H1 (cell line): Measurements from ENCODE around the gene YWHAG. TPM values are rescaled to one million over a fixed set of nuclear protein-coding genes. Genes with fewer than 3 reads are reported as not detected.

Experiments
- CTCF ChIA-PET: fragments of 300-600 bp; sonication (Branson Sonifier 250); formaldehyde crosslinking; loops from one replicate; lab custom pipeline; 2021; ENCODE audit not compliant: partially characterized antibody; lab: Charles Lee
- POLR2A ChIA-PET: fragments of 300-600 bp; sonication (Branson Sonifier 250); formaldehyde crosslinking; loops from one replicate; lab custom pipeline; 2021; ENCODE audit warnings: inconsistent platforms; ENCODE audit not compliant: partially characterized antibody; lab: Charles Lee
- DNase-seq, 2 experiments: peaks; one replicate each; pipeline versions ENCODE4 v3.0.0 to v3.0.0-alpha.2; 2010 to 2022; ENCODE audit warnings: low spot score in 2 of 2, low read depth in 1 of 2, mixed read lengths in 1 of 2
- FAIRE-seq: peaks from 2 replicates; lab custom pipeline; 2011; peaks lifted over from hg19 to GRCh38; lab: Jason Lieb, UNC
- H2AFZ ChIP-seq: 2 replicates; pipeline ENCODE4 v1.8.1; 2012; ENCODE audit warnings: low read length, inconsistent platforms
- H2AK5ac ChIP-seq: 2 replicates; pipeline ENCODE4 v1.6.1; 2013; ENCODE audit warnings: low read depth, low read length
- H2BK120ac ChIP-seq: replicated peaks from 2 replicates; pipeline ENCODE3; 2013; ENCODE audit warnings: low read depth, low read length, inconsistent platforms
- H2BK12ac ChIP-seq: 2 replicates; pipeline ENCODE4 v1.6.1; 2013; ENCODE audit warnings: low read depth, low read length
- H2BK15ac ChIP-seq: 2 replicates; pipeline ENCODE4 v1.6.1; 2013; ENCODE audit warnings: low read length
- H2BK20ac ChIP-seq: 2 replicates; pipeline ENCODE4 v1.6.1; 2013; ENCODE audit warnings: low read length
- H2BK5ac ChIP-seq: 2 replicates; pipeline ENCODE4 v1.6.1; 2013; ENCODE audit warnings: low read depth, low read length
- H3K14ac ChIP-seq: 2 replicates; pipeline ENCODE4 v1.6.1; 2013; ENCODE audit warnings: inconsistent platforms; ENCODE audit not compliant: insufficient read length
- H3K18ac ChIP-seq: 2 replicates; pipeline ENCODE4 v1.6.1; 2013; ENCODE audit warnings: low read length; ENCODE audit errors: extremely low read depth
- H3K23ac ChIP-seq: 2 replicates; pipeline ENCODE4 v1.6.1; 2013; ENCODE audit warnings: inconsistent platforms; ENCODE audit not compliant: insufficient read length
- H3K23me2 ChIP-seq: 2 replicates; pipeline ENCODE4 v1.6.1; 2013; ENCODE audit warnings: low read depth, low read length
- H3K27ac ChIP-seq: 2 replicates; pipeline ENCODE4 v1.6.1; 2011; ENCODE audit warnings: low read depth, low read length, inconsistent platforms
- H3K27me3 ChIP-seq, 4 experiments: replicated peaks in 1 of 4; 1 replicate in 1 of 4; 2 replicates in 3 of 4; pipeline versions ENCODE4 v1.6.1 to v1.8.1; 2011 to 2013; ENCODE audit warnings: low read length in 3 of 4, mild to moderate bottlenecking in 3 of 4, inconsistent platforms in 2 of 4, mixed read lengths in 2 of 4, moderate library complexity in 1 of 4; ENCODE audit not compliant: control insufficient read depth in 3 of 4, insufficient read depth in 3 of 4; ENCODE audit errors: extremely low read depth in 1 of 4
- H3K36me3 ChIP-seq, 4 experiments: 2 replicates each; pipeline versions ENCODE4 v1.6.1 to v1.8.1; 2011 to 2013; ENCODE audit warnings: mild to moderate bottlenecking in 4 of 4, low read length in 3 of 4, moderate library complexity in 2 of 4, control low read depth in 1 of 4, inconsistent platforms in 1 of 4; ENCODE audit not compliant: insufficient read depth in 4 of 4, control insufficient read depth in 2 of 4
- H3K4ac ChIP-seq: replicated peaks from 2 replicates; pipeline ENCODE3; 2013; ENCODE audit warnings: low read length, low read depth, mixed read lengths, inconsistent platforms; ENCODE audit not compliant: insufficient read length
- H3K4me1 ChIP-seq, 4 experiments: replicated peaks in 1 of 4; 1 replicate in 1 of 4; 2 replicates in 3 of 4; pipeline versions ENCODE4 v1.6.1 to v1.8.1; 2011 to 2013; ENCODE audit warnings: low read length in 3 of 4, inconsistent platforms in 2 of 4, mixed read lengths in 1 of 4; ENCODE audit not compliant: insufficient read depth in 4 of 4, control insufficient read depth in 3 of 4
- H3K4me2 ChIP-seq, 2 experiments: 2 replicates each; pipeline versions ENCODE4 v1.6.1 to v1.8.1; 2011 to 2013; ENCODE audit warnings: low read depth in 2 of 2, low read length in 2 of 2, control low read depth in 1 of 2, inconsistent platforms in 1 of 2, mild to moderate bottlenecking in 1 of 2; ENCODE audit not compliant: insufficient read depth in 1 of 2
- H3K4me3 ChIP-seq, 4 experiments: fragments of 200-600, 300-600 bp in 1 of 4; sonication (generic), shearing (Covaris generic), sonication (Bioruptor Twin) in 1 of 4; 2 replicates each; pipeline versions ENCODE4 v1.5.1 to v1.8.1; 2011 to 2016; ENCODE audit warnings: low read length in 4 of 4, low read depth in 3 of 4, control low read depth in 2 of 4, inconsistent platforms in 2 of 4, mild to moderate bottlenecking in 2 of 4, mixed read lengths in 1 of 4, moderate library complexity in 1 of 4; ENCODE audit not compliant: insufficient read depth in 2 of 4; ENCODE audit errors: extremely low read depth in 1 of 4
- H3K56ac ChIP-seq: replicated peaks from 2 replicates; pipeline ENCODE3; 2013; ENCODE audit warnings: low read depth, mild to moderate bottlenecking, mixed read lengths, low read length, inconsistent platforms; ENCODE audit not compliant: insufficient read length
- H3K79me1 ChIP-seq: 2 replicates; pipeline ENCODE4 v1.6.1; 2013; ENCODE audit warnings: low read depth, low read length, control low read depth
- H3K79me2 ChIP-seq, 2 experiments: 2 replicates each; pipeline versions ENCODE4 v1.6.1 to v1.8.1; 2012 to 2013; ENCODE audit warnings: low read length in 2 of 2, mild to moderate bottlenecking in 2 of 2, inconsistent platforms in 1 of 2; ENCODE audit not compliant: insufficient read depth in 2 of 2, control insufficient read depth in 1 of 2
- H3K9ac ChIP-seq, 4 experiments: replicated peaks in 1 of 4; 1 replicate in 1 of 4; 2 replicates in 3 of 4; pipeline versions ENCODE4 v1.6.1 to v1.8.1; 2011 to 2013; ENCODE audit warnings: low read depth in 3 of 4, low read length in 3 of 4, control low read depth in 2 of 4, mild to moderate bottlenecking in 2 of 4, moderate library complexity in 2 of 4, inconsistent platforms in 1 of 4; ENCODE audit errors: extremely low read depth in 1 of 4
- H3K9me3 ChIP-seq, 2 experiments: 2 replicates each; pipeline versions ENCODE4 v1.6.1 to v1.8.1; 2012 to 2013; ENCODE audit warnings: mild to moderate bottlenecking in 2 of 2, moderate library complexity in 2 of 2, control low read depth in 1 of 2, inconsistent platforms in 1 of 2, low read depth in 1 of 2, low read length in 1 of 2, mixed read lengths in 1 of 2; ENCODE audit not compliant: insufficient read depth in 2 of 2
- H4K20me1 ChIP-seq, 2 experiments: replicated peaks in 1 of 2; 2 replicates each; pipeline versions ENCODE3 to v1.8.1; 2011 to 2013; ENCODE audit warnings: inconsistent platforms in 2 of 2, low read length in 2 of 2, mild to moderate bottlenecking in 1 of 2; ENCODE audit not compliant: insufficient read depth in 2 of 2, control insufficient read depth in 1 of 2
- H4K5ac ChIP-seq: 2 replicates; pipeline ENCODE4 v1.6.1; 2013; ENCODE audit warnings: low read length, low read depth, mixed read lengths, inconsistent platforms; ENCODE audit not compliant: insufficient read length
- H4K8ac ChIP-seq: 2 replicates; pipeline ENCODE4 v1.8.0; 2013; ENCODE audit warnings: mild to moderate bottlenecking, moderate library complexity, low read length, inconsistent platforms; ENCODE audit not compliant: insufficient read depth; ENCODE audit errors: extremely low read depth
- H4K91ac ChIP-seq: replicated peaks from 2 replicates; pipeline ENCODE3; 2013; ENCODE audit warnings: low read length, mixed read lengths, inconsistent platforms; ENCODE audit not compliant: insufficient read length
- ATF2 ChIP-seq: IDR thresholded peaks from 2 replicates; pipeline ENCODE4 v1.6.1; 2012; ENCODE audit warnings: low read length, inconsistent platforms
- CREB1 ChIP-seq: IDR thresholded peaks from 2 replicates; pipeline ENCODE4 v1.6.1; 2012; ENCODE audit warnings: inconsistent platforms
- CTCF ChIP-seq, 3 experiments: IDR thresholded peaks; 1 replicate in 2 of 3; 2 replicates in 1 of 3; pipeline versions ENCODE4 v1.5.1 to v1.6.1; 2011; ENCODE audit warnings: low read length in 3 of 3, mild to moderate bottlenecking in 3 of 3, inconsistent platforms in 2 of 3, low read depth in 1 of 3, moderate library complexity in 1 of 3; ENCODE audit not compliant: insufficient read depth in 1 of 3; ENCODE audit errors: control extremely low read depth in 1 of 3
- GTF2F1 ChIP-seq: IDR thresholded peaks from 2 replicates; pipeline ENCODE4 v1.6.1; 2012; ENCODE audit warnings: low read depth, low read length, improper control_type of control experiment, borderline replicate concordance
- RNF2 ChIP-seq: fragments of 200-900, 300-1000 bp; sonication (generic); IDR thresholded peaks from 2 replicates; pipeline ENCODE4 v1.7.1; 2016; ENCODE audit warnings: borderline replicate concordance, low read depth, mild to moderate bottlenecking, antibody characterized with exemption, low read length; ENCODE audit not compliant: poor library complexity, severe bottlenecking; ENCODE audit errors: missing control alignments
- SIN3A ChIP-seq, 2 experiments: IDR thresholded peaks in 1 of 2; conservative IDR thresholded peaks in 1 of 2; 2 replicates each; pipeline ENCODE4 v1.6.1; 2011 to 2012; ENCODE audit warnings: low read length in 2 of 2, improper control_type of control experiment in 1 of 2, low read depth in 1 of 2, mild to moderate bottlenecking in 1 of 2
- SP1 ChIP-seq: IDR thresholded peaks from 2 replicates; pipeline ENCODE4 v1.6.1; 2011; ENCODE audit warnings: low read depth, low read length
- TAF1 ChIP-seq: IDR thresholded peaks from 2 replicates; pipeline ENCODE4 v1.6.1; 2011; ENCODE audit warnings: mild to moderate bottlenecking, low read depth, low read length
- WGBS, 2 experiments: shearing (Covaris generic) in 1 of 2; methylation state at CpG; one replicate each; pipeline versions ENCODE4 v1.1.6 to v1.1.7; 2013 to 2015; ENCODE audit warnings: low lambda C conversion rate in 2 of 2, mixed read lengths in 2 of 2, inconsistent platforms in 1 of 2, low coverage in 1 of 2, missing lambda C conversion rate in 1 of 2; ENCODE audit not compliant: insufficient replicate concordance in 2 of 2, insufficient coverage in 1 of 2, insufficient read length in 1 of 2; ENCODE audit errors: extremely low coverage in 1 of 2, missing lambda C conversion rate in 1 of 2; 5-methylcytosine and 5-hydroxymethylcytosine counted together
- polyA plus RNA-seq, 7 experiments: library from polyadenylated mRNA; depleted of rRNA in 3 of 7; stranded (reverse) in 5 of 7; unstranded in 2 of 7; fragments of >200 nt in 5 of 7; fragments of 200-250 nt in 2 of 7; gene quantifications; 1 replicate in 5 of 7; 2 replicates in 1 of 7; 4 replicates in 1 of 7; pipeline versions ENCODE4 v1.2.1 to v1.2.3, GENCODE V29; 2011 to 2013; ENCODE audit warnings: missing spikeins in 2 of 7, mixed read lengths in 2 of 7
- total RNA-seq: library from RNA; stranded (reverse); fragmentation: NEBNext Ultra II Directional; extraction: Animal tissue kit (Norgen Biotek cat#: 25700); gene quantifications from 2 replicates; pipeline ENCODE4 v1.2.1, GENCODE V29; 2021

YWHAG gene
- total and polyA plus RNA-seq, 2 of the 8 experiments (the other 6 are each of a cell fraction or from before 2014, with no cell fraction given): 57.2 to 241 TPM

- Histone ChIP-seq H3K4me1 (peaks cover 0 to 3% (median 1%) of the 10 kb centered on the region in 4 experiments; a peak in 3 of 7 replicates), H4K91ac (no peak overlapping the region), H3K56ac (no peak overlapping the region), H2BK120ac (no peak overlapping the region), H2BK5ac (no peak overlapping the region), H3K27me3 (no peaks in the 10 kb centered on the region), H2AFZ (no peak overlapping the region), H3K36me3 (peaks cover 4 to 49% (median 23%) of the 10 kb centered on the region in 4 experiments; a peak in 7 of 8 replicates), H3K9ac (no peak overlapping the region), H3K4me2 (no peak overlapping the region), H2BK12ac (no peak overlapping the region), H4K8ac (no peak overlapping the region), H3K23me2 (no peaks in the 10 kb centered on the region), H2BK15ac (no peak overlapping the region), H4K5ac (no peak overlapping the region), H3K4ac (no peak overlapping the region), H3K23ac (no peak overlapping the region), H3K4me3 (no peak overlapping the region), H4K20me1 (peaks cover 45 to 53% of the 10 kb centered on the region in 2 experiments), H3K18ac (no peak overlapping the region), H3K9me3 (no peaks in the 10 kb centered on the region), H3K79me1 (no peaks in the 10 kb centered on the region), H3K27ac (no peak overlapping the region), H2AK5ac (no peak overlapping the region), H2BK20ac (no peak overlapping the region), H3K14ac (no peak overlapping the region), H3K79me2 (peaks cover 79 to 100% of the 10 kb centered on the region in 2 experiments)
- ChIA-PET CTCF (interaction anchor here (0.8 to 1.3 kb wide), 2 partner anchors 23 to 63 kb away, joined by 3 to 4 read pairs; no protein-coding TSS in a partner anchor), POLR2A (interaction anchor here (0.9 to 14.3 kb wide), 10 partner anchors 17 to 55 kb away, joined by 3 to 249 read pairs (median 4); partner anchors contain the start of gene SSC4D)
- no peak for FAIRE-seq
- WGBS, 2 experiments: 93% methylated on average over 5 of the region's 5 CpGs; no CpG with 5 or more reads in 1 of the 2 experiments
- DNase-seq: no peak
- TF ChIP-seq CTCF (IDR thresholded peaks at IDR 0.05; ENCODE audit: control extremely low read depth in 1 of 3, insufficient read depth in 1 of 3, low read depth in 1 of 3, low read length in 3 of 3) (no peak), TAF1 (no peak), CREB1 (no peak), ATF2 (no peak), SIN3A (conservative IDR thresholded peaks at IDR 0.05 in 1 of 2, IDR thresholded peaks at IDR 0.05 in 1 of 2; ENCODE audit: low read depth in 1 of 2, low read length in 2 of 2) (no peak), RNF2 (no peak), GTF2F1 (no peak), SP1 (no peak)
Observed at GRCh38 chr7:76353744-76354143, 5.0 kb downstream of the YWHAG start.
